Activated naive CD4-positive, alpha-beta T cell treated with anti-CD3 and anti-CD28 coated beads, Interleukin-2, amount 50 U/mL, for 72 hours (primary cell): ENCODE results near the gene DNAH14. TPM values are rescaled to one million over a fixed set of nuclear protein-coding genes. Genes with fewer than 3 reads are reported as not detected.

Experiments
- ATAC-seq, 2 donors: fragments of 150-1000 bp; cut with Tn5 transposase; 2 replicates each; pipeline ENCODE4 v1.10.0; 2021; ENCODE audit warnings: mild to moderate bottlenecking in 2 of 2, moderate library complexity in 2 of 2
- DNase-seq, 2 donors: peaks; one replicate each; pipeline ENCODE4 v3.0.0; 2021 to 2022; ENCODE audit warnings: low spot score in 2 of 2
- H3K27ac Mint-ChIP-seq, 2 donors: one replicate each; pipeline ENCODE4 v1.8.0; 2022; ENCODE audit warnings: mild to moderate bottlenecking in 2 of 2, mixed read lengths in 2 of 2
- H3K36me3 Mint-ChIP-seq, 2 donors: one replicate each; pipeline ENCODE4 v1.8.0; 2022; ENCODE audit warnings: mixed read lengths in 2 of 2
- H3K9me3 Mint-ChIP-seq, 2 donors: one replicate each; pipeline ENCODE4 v1.8.0; 2022; ENCODE audit warnings: mixed read lengths in 2 of 2
- total RNA-seq, 2 donors: library from RNA; stranded (reverse); gene quantifications; one replicate each; pipeline ENCODE4 v1.2.3, GENCODE V29; 2022

DNAH14 gene
- total RNA-seq, 2 donors from 2014 or later: 1.2 to 2.0 TPM

- Mint-ChIP-seq H3K9me3 (no peaks in the 10 kb centered on the region), H3K36me3 (peaks cover 0 to 6% of the 10 kb centered on the region in 2 donors), H3K27ac (peak overlapping the region in 1 of 2 donors; percentile 15)
- ATAC-seq (no peak), DNase-seq (no peak)
Measured at GRCh38 chr1:225442123-225442505, 512.6 kb downstream of the DNAH14 start.

- Mint-ChIP-seq H3K36me3 (peaks cover 0 to 6% of the 10 kb centered on the region in 2 donors), H3K9me3 (no peaks in the 10 kb centered on the region), H3K27ac (peak overlapping the region; percentile 96 to 98)
- no peak for DNase-seq
- ATAC-seq: peak in 1 of 2 donors; percentile 23
Measured at GRCh38 chr1:225445639-225446594, 516.4 kb downstream of the DNAH14 start.

- Mint-ChIP-seq H3K27ac (peak overlapping the region; percentile 96 to 98), H3K36me3 (peaks cover 0 to 6% of the 10 kb centered on the region in 2 donors), H3K9me3 (no peaks in the 10 kb centered on the region)
- ATAC-seq (no peak), DNase-seq (no peak)
Measured at GRCh38 chr1:225446595-225446960, 517.1 kb downstream of the DNAH14 start.

GRCh38 chr1:225446981-225447615, 517.6 kb downstream of the DNAH14 start:
- ATAC-seq (no peak), DNase-seq (no peak)
- H3K27ac Mint-ChIP-seq: no peak overlapping the region
- no peaks in the 10 kb centered on the region for H3K9me3 Mint-ChIP-seq
- H3K36me3 Mint-ChIP-seq: peaks cover 0 to 6% of the 10 kb centered on the region in 2 donors

GRCh38 chr1:225447650-225448089, 518.2 kb downstream of the DNAH14 start:
- DNase-seq (no peak), ATAC-seq (no peak)
- Mint-ChIP-seq H3K27ac (no peak overlapping the region), H3K36me3 (peaks cover 0 to 6% of the 10 kb centered on the region in 2 donors), H3K9me3 (no peaks in the 10 kb centered on the region)

- no peaks in the 10 kb centered on the region for H3K9me3 Mint-ChIP-seq
- DNase-seq (no peak), ATAC-seq (no peak)
- H3K27ac Mint-ChIP-seq: no peak overlapping the region
- peaks cover 0 to 6% of the 10 kb centered on the region in 2 donors for H3K36me3 Mint-ChIP-seq
Measured at GRCh38 chr1:225448146-225448805, 518.8 kb downstream of the DNAH14 start.
